NB4 (cell line): ENCODE data around the gene IPP.

Experiments
- POLR2A ChIP-seq: IDR thresholded peaks from 2 replicates; pipeline ENCODE4 v1.6.1; 2011; ENCODE audit warnings: mild to moderate bottlenecking; ENCODE audit not compliant: insufficient read length; ENCODE audit errors: extremely low read depth
- TF ChIP-seq, protein P1 (sequence below): IDR thresholded peaks from one replicate; pipeline ENCODE4 v1.5.1; 2012; ENCODE audit warnings: low read depth, low read length

DNA sequence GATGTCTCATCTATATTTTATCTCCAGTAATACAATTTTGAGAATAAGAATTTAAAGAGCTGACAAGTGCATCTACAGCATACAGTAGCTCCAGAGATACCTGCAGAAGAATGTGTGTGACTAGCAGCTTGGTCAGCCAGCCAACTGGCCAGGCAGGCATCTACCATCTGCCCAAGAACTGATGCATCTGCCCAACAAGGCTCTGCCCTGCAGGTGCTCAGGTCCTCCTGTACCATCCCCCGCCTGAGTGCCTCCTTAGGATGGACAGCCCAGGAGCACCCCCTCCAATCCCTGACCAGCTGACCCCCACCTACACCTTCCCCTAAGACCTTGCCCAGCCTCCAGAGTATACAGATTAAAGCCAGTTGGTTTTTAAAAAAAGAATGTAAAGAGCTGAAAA lies 32.2 kb downstream of the IPP start:
- TF ChIP-seq, protein P1, sequence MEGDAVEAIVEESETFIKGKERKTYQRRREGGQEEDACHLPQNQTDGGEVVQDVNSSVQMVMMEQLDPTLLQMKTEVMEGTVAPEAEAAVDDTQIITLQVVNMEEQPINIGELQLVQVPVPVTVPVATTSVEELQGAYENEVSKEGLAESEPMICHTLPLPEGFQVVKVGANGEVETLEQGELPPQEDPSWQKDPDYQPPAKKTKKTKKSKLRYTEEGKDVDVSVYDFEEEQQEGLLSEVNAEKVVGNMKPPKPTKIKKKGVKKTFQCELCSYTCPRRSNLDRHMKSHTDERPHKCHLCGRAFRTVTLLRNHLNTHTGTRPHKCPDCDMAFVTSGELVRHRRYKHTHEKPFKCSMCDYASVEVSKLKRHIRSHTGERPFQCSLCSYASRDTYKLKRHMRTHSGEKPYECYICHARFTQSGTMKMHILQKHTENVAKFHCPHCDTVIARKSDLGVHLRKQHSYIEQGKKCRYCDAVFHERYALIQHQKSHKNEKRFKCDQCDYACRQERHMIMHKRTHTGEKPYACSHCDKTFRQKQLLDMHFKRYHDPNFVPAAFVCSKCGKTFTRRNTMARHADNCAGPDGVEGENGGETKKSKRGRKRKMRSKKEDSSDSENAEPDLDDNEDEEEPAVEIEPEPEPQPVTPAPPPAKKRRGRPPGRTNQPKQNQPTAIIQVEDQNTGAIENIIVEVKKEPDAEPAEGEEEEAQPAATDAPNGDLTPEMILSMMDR = no peak
- no peak for TF ChIP-seq POLR2A
